Adipocyte (in vitro differentiated cells): ENCODE data around the gene ERVFRD-1.

ENCODE experiments used
- DNase-seq: peaks from one replicate; pipeline ENCODE4 v3.0.0-alpha.2; 2015; ENCODE audit warnings: low read depth
- H3K27me3 ChIP-seq: replicated peaks from 2 replicates; pipeline ENCODE4 v1.7.0; 2013; ENCODE audit warnings: mild to moderate bottlenecking, low read length, moderate library complexity; ENCODE audit not compliant: control insufficient read depth, insufficient read depth
- H3K36me3 ChIP-seq: 2 replicates; pipeline ENCODE4 v1.7.0; 2013; ENCODE audit warnings: low read length, mild to moderate bottlenecking, moderate library complexity; ENCODE audit not compliant: control insufficient read depth, insufficient read depth, severe bottlenecking
- H3K4me1 ChIP-seq: 2 replicates; pipeline ENCODE4 v1.7.0; 2013; ENCODE audit warnings: mild to moderate bottlenecking, low read length, moderate library complexity; ENCODE audit not compliant: control insufficient read depth, insufficient read depth
- H3K4me3 ChIP-seq: 2 replicates; pipeline ENCODE4 v1.7.0; 2013; ENCODE audit warnings: mild to moderate bottlenecking, low read length, moderate library complexity
- H3K9ac ChIP-seq: 2 replicates; pipeline ENCODE4 v1.7.0; 2013; ENCODE audit warnings: mild to moderate bottlenecking, low read length, moderate library complexity
- H3K9me3 ChIP-seq: 2 replicates; pipeline ENCODE4 v1.7.0; 2013; ENCODE audit warnings: mild to moderate bottlenecking, low read length, moderate library complexity; ENCODE audit not compliant: control insufficient read depth

The ERVFRD-1 gene

GRCh38 chr6:11142296-11143027 lies 30.9 kb upstream of the ERVFRD-1 start:
- H3K4me3 ChIP-seq: no peak overlapping the region
- H3K9me3 ChIP-seq: no peaks in the 10 kb centered on the region
- no peak overlapping the region for H3K9ac ChIP-seq
- H3K27me3 ChIP-seq: no peaks in the 10 kb centered on the region
- H3K4me1 ChIP-seq: peaks cover 14% of the 10 kb centered on the region
- H3K36me3 ChIP-seq: no peaks in the 10 kb centered on the region
- DNase-seq: no peak

GRCh38 chr6:11141295-11141694 lies 29.8 kb upstream of the ERVFRD-1 start:
- Histone ChIP-seq H3K9ac (no peak overlapping the region), H3K27me3 (no peaks in the 10 kb centered on the region), H3K4me3 (no peak overlapping the region), H3K9me3 (no peaks in the 10 kb centered on the region), H3K36me3 (peaks cover 2% of the 10 kb centered on the region), H3K4me1 (peaks cover 14% of the 10 kb centered on the region)
- DNase-seq: no peak

GRCh38 chr6:11140056-11140455 lies 28.5 kb upstream of the ERVFRD-1 start:
- Histone ChIP-seq H3K4me3 (no peak overlapping the region), H3K36me3 (peaks cover 14% of the 10 kb centered on the region), H3K4me1 (peaks cover 14% of the 10 kb centered on the region), H3K9me3 (no peaks in the 10 kb centered on the region), H3K9ac (no peak overlapping the region), H3K27me3 (no peaks in the 10 kb centered on the region)
- no peak for DNase-seq

GRCh38 chr6:11139051-11139960 lies 27.8 kb upstream of the ERVFRD-1 start:
- peaks cover 14% of the 10 kb centered on the region for H3K4me1 ChIP-seq
- peaks cover 22% of the 10 kb centered on the region for H3K36me3 ChIP-seq
- no peak overlapping the region for H3K9ac ChIP-seq
- peak; percentile 52 for DNase-seq
- no peaks in the 10 kb centered on the region for H3K27me3 ChIP-seq
- no peak overlapping the region for H3K4me3 ChIP-seq
- no peaks in the 10 kb centered on the region for H3K9me3 ChIP-seq

GRCh38 chr6:11136809-11137208 lies 25.3 kb upstream of the ERVFRD-1 start:
- DNase-seq: no peak
- H3K36me3 ChIP-seq: peaks cover 22% of the 10 kb centered on the region
- H3K27me3 ChIP-seq: no peaks in the 10 kb centered on the region
- no peaks in the 10 kb centered on the region for H3K9me3 ChIP-seq
- peaks cover 6% of the 10 kb centered on the region for H3K4me1 ChIP-seq
- no peak overlapping the region for H3K9ac ChIP-seq
- no peak overlapping the region for H3K4me3 ChIP-seq

- peaks cover 5% of the 10 kb centered on the region for H3K4me1 ChIP-seq
- H3K27me3 ChIP-seq: no peaks in the 10 kb centered on the region
- peaks cover 22% of the 10 kb centered on the region for H3K36me3 ChIP-seq
- no peak overlapping the region for H3K4me3 ChIP-seq
- no peaks in the 10 kb centered on the region for H3K9me3 ChIP-seq
- H3K9ac ChIP-seq: no peak overlapping the region
- no peak for DNase-seq
These were observed 21.8 kb upstream of the ERVFRD-1 start for GRCh38 chr6:11133281-11133680.

- DNase-seq: peak; percentile 64
- Histone ChIP-seq H3K36me3 (peaks cover 22% of the 10 kb centered on the region), H3K4me3 (no peak overlapping the region), H3K9ac (no peak overlapping the region), H3K9me3 (no peaks in the 10 kb centered on the region), H3K27me3 (no peaks in the 10 kb centered on the region), H3K4me1 (peaks cover 5% of the 10 kb centered on the region)
These were observed 20.8 kb upstream of the ERVFRD-1 start for GRCh38 chr6:11132194-11132888.

GRCh38 chr6:11130605-11131004 lies 19.1 kb upstream of the ERVFRD-1 start:
- H3K4me3 ChIP-seq: no peak overlapping the region
- H3K9ac ChIP-seq: no peak overlapping the region
- DNase-seq: no peak
- no peaks in the 10 kb centered on the region for H3K9me3 ChIP-seq
- H3K36me3 ChIP-seq: peaks cover 13% of the 10 kb centered on the region
- no peaks in the 10 kb centered on the region for H3K27me3 ChIP-seq
- H3K4me1 ChIP-seq: peaks cover 5% of the 10 kb centered on the region

GRCh38 chr6:11129908-11130565 lies 18.5 kb upstream of the ERVFRD-1 start:
- Histone ChIP-seq H3K4me1 (peaks cover 5% of the 10 kb centered on the region), H3K9me3 (no peaks in the 10 kb centered on the region), H3K27me3 (no peaks in the 10 kb centered on the region), H3K9ac (no peak overlapping the region), H3K4me3 (no peak overlapping the region), H3K36me3 (peaks cover 7% of the 10 kb centered on the region)
- no peak for DNase-seq

GRCh38 chr6:11128608-11129007 lies 17.1 kb upstream of the ERVFRD-1 start:
- Histone ChIP-seq H3K9me3 (no peaks in the 10 kb centered on the region), H3K4me3 (no peak overlapping the region), H3K4me1 (peaks cover 5% of the 10 kb centered on the region), H3K27me3 (no peaks in the 10 kb centered on the region), H3K9ac (no peak overlapping the region), H3K36me3 (no peaks in the 10 kb centered on the region)
- DNase-seq: no peak
